ENCODE results near the gene LTBP3.

GRCh38 chr11:65502274-65502554 lies 55.9 kb downstream of the LTBP3 start:
- TF ChIP-seq CTCF (IDR thresholded peaks at IDR 0.05) = no peak
- TF ChIP-seq POLR2A (IDR thresholded peaks at IDR 0.05) = no peak

Measured in heart left ventricle (tissue), 13 donors.